G401 (cell line): ENCODE data around the gene TERF2IP. TPM values are rescaled to one million over a fixed set of nuclear protein-coding genes. Genes with fewer than 3 reads are reported as not detected.

Experiments
- DNase-seq: peaks from one replicate; pipeline ENCODE4 v3.0.0-alpha.2; 2015; ENCODE audit warnings: low spot score
- in situ Hi-C: cut with HindIII; loops from 2 replicates; pipeline ENCODE4 v1.10.0; 2016; ENCODE audit warnings: low sequenced_read_pairs, mixed read lengths
- total RNA-seq: library from RNA; depleted of rRNA; stranded (reverse); fragments of >200 nt; shearing (Covaris generic); gene quantifications from 2 replicates; pipeline ENCODE4 v1.2.3, GENCODE V29; 2014

Gene TERF2IP
- total RNA-seq, 1 experiment from 2014 or later, result 23.8 TPM

DNA sequence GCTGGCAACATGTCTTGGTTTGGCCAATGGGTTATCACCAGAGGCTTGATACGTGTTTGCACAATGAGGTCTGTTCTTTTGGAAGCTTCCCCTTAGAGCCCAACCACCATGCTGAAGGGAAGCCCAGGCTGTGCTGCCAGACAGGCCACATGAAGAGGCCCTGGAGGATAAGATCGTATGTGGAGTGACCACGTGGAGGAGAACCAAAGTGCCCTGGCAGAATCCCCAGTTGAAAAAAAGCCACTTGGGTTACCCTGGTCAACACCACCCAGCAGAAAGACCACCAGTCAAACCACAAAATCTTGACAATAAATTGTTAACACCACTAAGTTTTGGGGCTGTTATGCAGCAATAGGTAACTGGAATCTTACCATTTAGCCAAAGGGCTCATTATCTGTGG is 17.5 kb upstream of the TERF2IP start:
- DNase-seq, result no peak
- in situ Hi-C loops, result no loop called here

DNA sequence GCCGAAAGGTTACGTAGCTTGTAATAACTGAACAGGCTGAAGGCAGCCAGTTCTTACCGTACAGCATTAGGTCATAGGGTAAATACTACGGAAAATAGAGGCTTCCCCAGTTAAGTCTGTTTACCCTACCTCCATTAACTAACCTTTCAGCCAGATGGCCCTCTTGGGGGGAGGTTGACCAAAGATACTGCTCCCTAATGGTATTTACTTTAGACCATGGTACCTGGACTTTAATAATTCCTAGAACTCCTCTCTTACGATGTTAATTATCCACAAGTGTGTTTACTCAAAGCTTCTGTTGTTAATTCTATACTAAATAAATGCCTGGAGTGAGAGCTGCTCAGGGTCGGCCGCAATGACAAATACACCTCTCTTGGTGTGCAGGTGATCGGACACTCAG is 14.7 kb upstream of the TERF2IP start:
- no peak for DNase-seq
- in situ Hi-C loops, result no loop called here

DNA sequence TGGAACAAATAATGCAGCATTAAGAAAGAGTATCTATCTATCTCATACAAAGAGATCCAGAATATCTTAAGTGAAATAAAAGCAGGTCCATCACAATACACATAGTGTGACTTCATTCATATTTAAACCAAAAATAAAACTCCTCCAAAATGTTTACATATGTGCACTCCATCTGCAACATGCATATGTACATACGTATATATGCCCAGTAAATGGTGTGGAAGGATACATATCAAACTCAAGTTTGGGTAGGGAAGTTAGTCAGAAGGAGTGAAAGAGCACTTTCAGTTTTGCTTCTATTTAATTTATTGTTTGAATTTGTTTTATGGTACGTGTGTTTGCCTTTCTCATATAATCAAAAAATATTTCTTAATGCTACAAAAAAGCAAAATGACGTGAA is 12.5 kb upstream of the TERF2IP start:
- in situ Hi-C loops, result no loop called here
- DNase-seq, result no peak

DNA sequence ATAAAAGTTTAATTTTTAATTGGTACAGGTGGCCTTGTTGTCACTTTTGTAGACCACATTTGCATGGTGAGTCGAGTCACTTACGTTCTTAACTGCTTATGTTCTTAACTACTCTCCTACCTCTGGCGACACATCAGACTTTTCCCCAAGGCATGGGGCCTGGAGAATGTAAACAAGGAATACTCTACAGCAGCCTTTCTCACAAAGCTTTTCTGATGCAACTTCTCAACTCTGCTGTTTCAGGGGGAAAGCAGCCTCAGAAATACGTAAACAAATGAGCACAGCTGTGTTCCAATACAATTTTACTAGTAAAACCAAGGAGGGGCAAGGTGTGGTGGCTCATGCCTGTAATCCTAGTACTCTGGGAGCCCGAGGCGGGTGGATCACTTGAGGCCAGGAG is 7.0 kb upstream of the TERF2IP start:
- in situ Hi-C loops, result no loop called here
- DNase-seq, result no peak

DNA sequence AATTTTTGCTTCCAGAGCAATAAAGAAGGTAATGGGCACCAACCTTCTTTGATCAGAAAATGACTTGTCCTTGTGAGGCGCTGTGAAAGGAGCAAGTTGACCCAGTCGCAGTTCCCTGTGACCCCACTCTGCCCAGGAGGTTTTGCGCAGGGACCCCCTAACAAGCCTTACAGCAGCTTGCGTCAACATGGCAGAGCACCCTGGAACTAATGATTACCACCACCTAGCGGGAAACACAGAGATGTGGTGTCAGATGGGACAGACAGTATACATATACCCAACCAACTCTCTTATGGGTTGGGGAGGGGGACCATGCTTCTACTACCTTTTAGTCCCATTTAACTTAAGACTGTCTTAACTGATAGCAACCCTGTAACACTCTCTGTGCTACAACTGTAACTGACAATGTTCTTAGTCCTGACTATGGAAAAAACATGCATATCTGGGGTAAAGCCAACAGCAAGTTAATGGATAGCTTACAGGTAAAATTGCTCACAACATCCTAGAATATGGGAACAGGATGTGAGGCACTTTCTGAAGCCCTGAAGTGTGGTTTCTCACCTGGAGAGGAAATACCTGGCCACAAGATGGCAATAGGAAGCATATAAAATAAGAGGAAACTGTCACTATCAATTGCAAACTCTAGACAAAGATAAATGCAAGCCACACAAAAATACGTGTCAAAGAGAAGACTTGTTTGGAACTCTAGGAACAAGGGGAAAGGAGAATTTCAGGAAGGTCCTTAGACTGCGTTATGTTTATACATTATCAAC is 3.1 kb upstream of the TERF2IP start:
- in situ Hi-C loops, result no loop called here

DNA sequence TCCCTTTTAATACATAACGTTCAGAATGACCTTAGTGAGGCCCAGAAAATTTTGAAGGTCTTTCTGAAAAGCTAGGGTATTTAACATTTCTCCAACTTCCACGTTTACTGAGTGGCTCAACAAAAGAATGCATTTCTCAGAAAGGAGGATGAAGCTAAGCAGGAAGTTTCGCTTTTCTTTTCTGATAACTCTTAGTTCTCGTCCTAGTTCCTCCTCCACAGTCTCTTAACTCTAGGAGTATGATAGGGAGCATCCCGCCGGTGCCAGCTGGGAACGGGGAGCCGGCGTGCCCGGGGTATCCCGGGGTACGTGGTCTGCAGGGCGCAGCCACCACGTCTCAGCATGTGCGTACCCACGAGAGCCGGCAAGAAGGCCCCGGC is 471 bp upstream of the TERF2IP start:
- in situ Hi-C loops, result no loop called here
- DNase-seq, result no peak

More for the DNA sequence above, 3.1 kb upstream of the TERF2IP start:
- DNase-seq, result no peak

DNA sequence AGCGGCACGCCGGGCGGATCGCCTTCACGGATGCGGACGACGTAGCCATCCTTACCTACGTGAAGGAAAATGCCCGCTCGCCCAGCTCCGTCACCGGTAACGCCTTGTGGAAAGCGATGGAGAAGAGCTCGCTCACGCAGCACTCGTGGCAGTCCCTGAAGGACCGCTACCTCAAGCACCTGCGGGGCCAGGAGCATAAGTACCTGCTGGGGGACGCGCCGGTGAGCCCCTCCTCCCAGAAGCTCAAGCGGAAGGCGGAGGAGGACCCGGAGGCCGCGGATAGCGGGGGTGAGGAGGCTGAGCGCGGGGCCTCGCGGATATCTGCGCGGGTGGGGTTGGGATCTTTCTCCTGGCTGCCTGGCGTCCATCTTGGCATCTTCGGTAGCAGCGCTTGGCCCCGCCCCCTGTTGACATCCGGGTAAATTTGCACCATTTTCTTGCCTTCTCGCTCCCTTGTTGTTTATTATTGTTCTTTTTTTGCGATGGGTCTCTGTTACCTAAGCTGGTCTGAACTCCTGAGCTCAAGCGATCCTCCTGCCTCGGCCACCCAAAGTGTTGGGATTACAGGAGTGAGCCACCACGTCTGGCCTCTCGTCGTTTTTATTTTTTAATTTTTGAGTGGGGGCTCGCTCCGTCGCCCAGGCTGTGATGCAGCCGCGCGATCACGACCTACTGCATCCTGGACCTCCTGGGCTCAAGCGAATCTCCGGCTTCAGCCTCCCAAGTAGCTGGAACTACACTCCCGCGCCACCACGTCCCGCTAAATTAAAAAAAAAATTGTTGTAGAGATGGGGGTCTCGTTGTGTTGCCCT is 898 bp downstream of the TERF2IP start:
- peak; percentile 85 for DNase-seq
- in situ Hi-C loops, result no loop called here

DNA sequence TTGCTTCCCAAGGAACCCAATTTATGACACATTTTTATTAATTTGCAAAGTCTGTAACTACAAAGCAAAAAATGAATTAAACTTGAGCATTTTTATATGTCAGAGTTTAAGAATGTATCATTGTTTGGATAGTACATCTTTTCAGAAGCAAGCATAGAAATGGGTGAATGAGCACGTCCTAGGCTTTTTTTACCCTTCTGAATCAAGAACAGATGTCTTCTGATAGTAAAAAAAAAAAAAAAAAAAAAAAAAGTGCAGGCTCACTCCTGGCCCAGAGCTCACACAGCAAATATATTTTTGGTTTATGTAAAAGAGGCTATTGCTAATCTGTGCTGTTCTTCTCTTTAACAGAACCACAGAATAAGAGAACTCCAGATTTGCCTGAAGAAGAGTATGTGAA is 6.3 kb downstream of the TERF2IP start:
- no peak for DNase-seq
- in situ Hi-C loops, result no loop called here

DNA sequence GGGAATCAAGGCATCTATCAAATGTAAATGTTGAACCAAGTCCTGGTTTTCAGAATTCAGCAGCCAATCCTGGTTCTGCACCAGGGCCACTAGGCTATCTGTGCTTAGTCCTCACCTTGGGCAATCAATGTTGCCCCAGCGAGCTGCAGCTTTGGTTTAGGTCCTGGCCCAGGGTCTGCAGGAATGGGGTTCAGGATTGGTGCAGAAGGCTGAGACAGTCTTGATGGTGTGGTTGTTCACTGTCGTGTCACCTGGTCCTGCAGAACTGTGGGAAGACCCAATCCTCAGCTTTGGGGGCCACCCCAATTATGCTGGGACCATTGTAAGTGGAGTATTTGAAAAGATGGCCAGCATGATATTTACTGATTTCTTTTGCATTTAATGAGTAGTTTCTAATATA is 10.6 kb downstream of the TERF2IP start:
- DNase-seq, result no peak
- in situ Hi-C loops, result no loop called here

DNA sequence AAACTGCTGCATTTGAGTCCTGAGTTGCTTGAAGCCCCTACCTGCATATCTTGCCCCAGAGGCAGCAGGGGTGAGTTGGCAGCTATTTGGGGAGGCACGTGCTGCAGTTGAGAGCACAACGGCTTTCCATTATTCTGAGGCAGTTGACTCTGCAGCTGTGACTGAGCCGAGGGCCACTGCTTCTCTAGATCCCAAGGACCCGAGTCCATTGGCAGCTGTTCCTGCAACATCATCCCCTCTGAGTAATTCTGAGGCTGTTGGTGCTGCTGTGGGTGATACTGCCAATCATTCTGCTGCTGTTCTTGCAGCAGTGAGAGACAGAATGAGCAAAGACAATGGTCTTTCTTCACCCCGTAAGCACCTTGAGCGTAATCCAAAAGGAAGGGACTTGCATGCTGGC is 12.7 kb downstream of the TERF2IP start:
- DNase-seq, result no peak
- in situ Hi-C loops, result no loop called here

DNA sequence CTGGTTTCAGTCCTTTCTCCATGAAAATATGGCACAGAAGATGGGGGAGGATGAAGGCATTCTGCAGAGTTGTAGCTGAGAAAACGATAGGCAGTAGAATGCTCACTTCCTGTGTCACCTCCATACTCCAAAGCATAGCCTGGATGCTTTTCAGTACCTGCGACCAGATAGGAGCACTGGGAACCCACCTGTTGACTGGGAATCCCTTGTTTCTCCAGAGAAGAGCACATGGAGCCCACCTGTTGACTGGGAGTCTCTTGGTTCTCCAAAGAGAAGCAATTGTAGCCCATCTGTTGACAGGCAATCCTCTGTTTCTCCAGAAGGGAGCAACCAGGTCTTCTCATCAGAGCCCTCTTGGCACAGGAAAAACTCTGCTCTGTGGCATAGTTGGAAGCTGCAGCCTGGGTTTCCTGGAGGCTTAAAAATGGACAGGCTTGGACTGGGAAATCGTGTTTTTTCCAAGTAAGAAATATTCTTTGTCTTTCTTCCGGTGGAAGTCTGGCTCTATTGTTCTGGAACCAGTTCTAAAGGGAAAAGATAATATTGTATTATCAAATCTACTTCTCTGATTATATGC is 13.2 kb downstream of the TERF2IP start:
- in situ Hi-C loops, result no loop called here
- DNase-seq, result peak; percentile 50

DNA sequence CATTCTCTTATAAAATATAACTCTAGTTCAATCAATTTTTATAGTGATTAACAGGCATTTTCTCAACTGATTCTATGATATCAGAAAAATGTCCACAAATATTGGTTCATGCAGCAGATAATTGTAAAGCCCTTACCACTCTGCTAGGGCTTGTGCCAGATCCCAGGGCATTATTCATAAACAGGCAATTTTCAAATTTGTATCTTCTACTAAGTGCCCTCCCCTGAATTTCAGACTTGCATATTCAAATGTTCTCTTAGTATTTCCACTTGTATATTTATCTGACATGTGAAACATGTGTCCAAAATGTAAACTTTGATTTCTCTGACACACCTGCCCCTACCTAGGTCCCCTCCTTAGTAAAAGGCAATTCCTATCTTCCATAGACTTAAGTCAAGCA is 19.9 kb downstream of the TERF2IP start:
- in situ Hi-C loops, result no loop called here
- no peak for DNase-seq

DNA sequence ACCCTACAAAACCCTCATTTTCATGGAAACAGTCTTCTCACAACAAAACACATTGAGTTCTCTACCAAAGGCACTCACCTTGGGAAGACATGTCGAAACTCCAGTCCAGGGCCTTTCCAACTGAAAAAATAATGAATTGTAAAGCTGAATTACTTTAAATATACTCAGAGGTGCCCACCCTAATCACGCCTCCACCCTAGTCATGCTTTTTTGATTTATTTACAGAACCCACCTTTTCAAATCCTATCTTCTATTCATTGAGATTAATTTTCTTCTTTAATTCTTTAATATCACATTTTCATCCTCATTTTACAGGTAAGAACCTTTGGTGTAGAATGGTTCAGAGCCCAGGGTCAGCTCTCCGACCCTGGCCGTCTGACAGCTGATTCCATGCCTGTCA is 29.3 kb downstream of the TERF2IP start, which contains the start of gene CPHXL2:
TSS of gene CPHXL2 (minus strand) at position 101 of the 400 bp plus-strand sequence. CDS start at position 91, 10 bp downstream.
- DNase-seq, result no peak
- in situ Hi-C loops, result no loop called here

DNA sequence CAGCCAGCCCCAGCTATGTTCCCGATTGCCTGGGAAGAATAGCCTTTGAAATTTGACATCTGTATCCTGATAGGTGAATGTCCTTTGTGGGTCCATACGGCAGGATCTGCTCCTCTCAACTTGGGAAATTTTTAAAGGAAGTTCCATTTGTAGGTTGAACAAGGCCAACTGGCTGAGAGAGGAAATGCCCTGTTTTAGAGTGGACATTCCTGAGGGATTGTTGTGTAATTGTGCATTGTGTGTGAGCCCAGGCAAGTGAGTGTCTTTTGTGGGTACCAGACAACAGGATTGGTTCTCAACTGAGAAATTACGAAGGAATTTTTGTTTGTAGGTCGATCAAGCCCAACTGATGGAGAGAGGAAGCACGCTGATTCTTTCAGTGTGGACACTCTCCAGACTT is 31.8 kb downstream of the TERF2IP start:
- in situ Hi-C loops, result no loop called here
- no peak for DNase-seq

DNA sequence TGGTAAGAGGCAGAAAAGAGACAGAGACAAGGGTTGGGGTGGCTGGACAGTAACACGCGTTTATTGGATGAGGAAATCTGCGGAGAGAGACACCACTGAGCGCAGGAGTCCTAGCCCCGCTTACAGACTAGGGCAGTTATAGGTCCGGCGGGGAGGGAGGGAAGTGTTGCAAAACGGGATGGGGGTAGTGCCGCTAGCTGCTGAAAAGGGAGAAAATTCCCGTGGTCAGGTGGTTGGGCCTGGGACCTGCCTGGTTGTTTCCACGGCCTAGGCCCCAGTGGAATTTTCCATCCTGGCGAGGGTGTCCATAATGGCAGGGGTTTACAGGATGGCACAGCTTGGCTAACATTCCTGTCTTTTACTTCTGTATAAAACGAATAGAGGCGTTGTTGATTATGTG is 34.7 kb downstream of the TERF2IP start:
- in situ Hi-C loops, result no loop called here
- no peak for DNase-seq

DNA sequence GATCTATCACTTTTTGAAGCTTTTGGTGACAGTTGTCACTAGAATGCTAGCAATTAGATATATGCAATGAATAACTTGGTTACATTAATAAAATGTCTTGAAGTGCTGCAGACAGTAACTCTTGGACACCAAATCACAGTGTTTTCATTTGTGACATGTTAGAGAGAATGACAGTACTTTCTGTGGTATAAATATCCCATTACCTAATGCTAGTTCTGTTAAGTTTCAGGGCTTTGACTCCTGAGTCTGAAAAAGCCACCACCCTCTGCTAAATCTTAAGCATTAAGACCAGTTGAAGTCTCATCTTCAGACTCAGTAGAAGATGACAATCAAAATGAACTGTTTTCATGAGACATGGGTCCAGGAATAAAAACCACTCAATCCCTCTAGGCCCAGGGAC is 39.8 kb downstream of the TERF2IP start:
- in situ Hi-C loops, result no loop called here

DNA sequence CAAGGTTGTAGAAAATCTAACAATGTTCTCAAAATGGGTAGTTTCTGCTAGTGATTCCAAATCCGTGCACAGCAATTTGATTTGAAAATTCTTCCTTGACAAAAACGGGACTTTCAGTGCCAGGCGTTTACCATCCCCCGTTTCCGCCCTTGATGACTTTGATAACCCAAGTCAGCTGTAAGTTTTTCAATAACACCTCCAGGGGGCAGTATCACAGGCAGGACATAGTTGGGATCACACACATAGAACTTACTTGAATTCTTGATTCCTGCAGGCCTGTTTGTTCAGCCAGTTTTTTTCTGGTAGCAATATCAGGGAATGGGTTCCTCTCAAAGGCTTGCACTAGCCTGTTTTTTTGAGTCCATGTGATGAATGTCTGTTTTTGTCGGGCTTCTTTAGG is 48.1 kb downstream of the TERF2IP start:
- DNase-seq, result no peak
- in situ Hi-C loops, result no loop called here

More for the DNA sequence above, 39.8 kb downstream of the TERF2IP start:
- no peak for DNase-seq

DNA sequence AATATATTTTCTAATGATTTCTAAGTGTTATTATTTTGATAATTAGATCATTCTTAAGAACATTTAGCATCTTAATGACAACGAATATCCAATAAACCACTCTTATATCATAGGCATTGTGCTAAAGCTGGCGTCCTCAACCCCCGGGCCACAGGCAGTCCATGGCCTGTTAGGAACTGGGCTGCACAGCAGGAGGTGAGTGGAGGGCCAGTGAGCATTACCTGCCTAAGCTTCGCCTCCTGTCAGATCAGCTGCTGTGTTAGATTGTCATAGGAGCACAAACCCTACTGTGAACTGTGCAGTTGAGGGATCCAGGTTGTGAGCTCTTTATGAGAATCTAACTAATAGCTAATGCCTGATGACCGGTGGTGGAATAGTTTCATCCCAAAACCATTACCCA is 50.0 kb downstream of the TERF2IP start:
- in situ Hi-C loops, result no loop called here
- DNase-seq, result peak; percentile 51

DNA sequence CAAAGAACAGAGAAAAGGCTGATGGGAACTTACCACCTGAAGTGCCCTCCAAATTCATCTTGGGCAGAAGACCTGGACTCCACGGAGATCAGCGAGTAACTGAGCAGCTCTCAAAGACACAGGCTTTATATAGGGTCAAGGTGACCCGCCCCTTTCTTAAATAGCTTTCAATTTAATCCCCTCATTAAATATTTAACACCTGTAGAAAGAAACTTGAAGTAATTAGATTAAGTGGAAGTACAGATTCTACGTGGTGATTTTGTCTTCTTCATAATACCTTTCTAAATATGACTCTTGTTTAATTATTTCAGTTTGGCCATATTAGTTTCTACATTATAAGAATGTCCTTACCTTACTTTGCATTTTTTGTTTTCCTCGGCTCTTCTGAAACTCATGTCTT is 53.8 kb downstream of the TERF2IP start, which contains the start of gene DUXB:
TSS of gene DUXB (minus strand) at position 101 of the 400 bp plus-strand sequence. CDS start at position 58, 43 bp downstream.
- in situ Hi-C loops, result no loop called here

DNA sequence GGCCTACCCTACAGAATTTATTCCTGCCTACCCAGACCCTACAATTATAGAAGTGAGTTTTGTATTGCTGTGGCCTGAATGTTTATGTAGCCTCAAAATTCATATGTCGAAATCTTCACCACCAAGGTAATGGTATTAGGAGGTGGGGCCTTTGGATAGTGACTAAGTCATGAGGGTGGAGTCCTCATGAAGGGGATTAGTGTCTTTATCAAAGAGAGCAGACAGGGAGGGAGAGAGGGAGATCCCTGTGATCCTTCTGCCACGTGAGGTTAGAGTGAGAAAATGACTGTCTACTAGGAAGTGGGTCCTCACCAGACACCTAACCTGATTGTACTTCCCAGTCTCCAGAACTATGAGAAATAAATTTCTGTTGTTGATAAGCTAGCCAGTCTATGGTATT is 54.7 kb downstream of the TERF2IP start:
- no peak for DNase-seq
- in situ Hi-C loops, result no loop called here

More for the DNA sequence above, 53.8 kb downstream of the TERF2IP start, which contains the start of gene DUXB:
- no peak for DNase-seq
